ENCODE measurements around the gene ATAD3B. TPM values are rescaled to one million over a fixed set of nuclear protein-coding genes. Genes with fewer than 3 reads are reported as not detected.

The ATAD3B gene
- polyA plus RNA-seq, 3 donors, result 2.3 to 23.3 (median 2.3) TPM

DNA sequence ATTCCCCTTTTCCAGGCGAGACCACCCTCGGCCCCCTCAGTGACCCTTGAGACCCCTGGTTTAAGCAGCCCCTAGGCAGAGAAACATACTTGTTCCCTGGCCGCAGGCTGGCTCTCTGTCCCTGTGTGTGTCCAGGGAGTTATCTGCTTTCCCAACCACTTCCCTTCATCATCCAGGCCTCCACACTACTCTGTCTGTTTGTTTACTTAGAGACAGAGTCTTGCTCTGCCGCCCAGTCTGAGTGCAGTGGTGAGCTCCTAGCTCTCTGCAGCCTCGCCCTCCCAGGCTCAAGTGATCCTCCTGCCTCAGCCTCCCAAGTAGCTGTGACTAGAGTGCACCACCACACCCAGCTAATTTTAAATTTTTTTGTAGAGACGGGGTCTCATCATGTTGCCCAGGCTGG, 41.9 kb upstream of the ATAD3B start:
- H3K27me3 Mint-ChIP-seq (ENCODE audit: low read depth in 3 of 3), result peaks cover 47 to 96% (median 60%) of the 10 kb centered on the region in 3 donors
- H3K9ac ChIP-seq (ENCODE audit: insufficient read depth, low read length, poor library complexity, severe bottlenecking), result no peak overlapping the region
- H3K27ac ChIP-seq (ENCODE audit: low read depth in 1 of 2, low read length in 2 of 2), result no peak overlapping the region
- H3K27me3 ChIP-seq (ENCODE audit: control insufficient read depth in 2 of 2, insufficient read depth in 2 of 2, low read length in 2 of 2), result peaks cover 8 to 57% of the 10 kb centered on the region in 2 donors
- no peak overlapping the region for H3K4me3 ChIP-seq (replicated peaks in 1 of 3; ENCODE audit: low read depth in 2 of 3, low read length in 3 of 3)
- H3K36me3 ChIP-seq (replicated peaks in 1 of 2; ENCODE audit: control insufficient read depth in 1 of 2, insufficient read depth in 2 of 2, low read length in 2 of 2), result no peaks in the 10 kb centered on the region
- no peak overlapping the region for H3K27ac Mint-ChIP-seq
- H3K4me1 ChIP-seq (ENCODE audit: control insufficient read depth in 1 of 2, insufficient read depth in 2 of 2, low read length in 2 of 2), result peaks cover 0 to 3% of the 10 kb centered on the region in 2 donors
- no peaks in the 10 kb centered on the region for H3K79me2 ChIP-seq (ENCODE audit: insufficient read depth, low read length)
- H3K36me3 Mint-ChIP-seq, result no peaks in the 10 kb centered on the region
- intact Hi-C loops (cut with micrococcal nuclease), result no loop called here
- 88% methylated on average over 5 of the region's 6 CpGs for WGBS (ENCODE audit: insufficient coverage)
- peaks cover 0 to 6% of the 10 kb centered on the region in 2 donors for H3K9me3 ChIP-seq (replicated peaks in 1 of 2; ENCODE audit: control insufficient read depth in 1 of 2, insufficient read depth in 1 of 2, low read length in 2 of 2)
- no peak for DNase-seq
- H3K4me1 Mint-ChIP-seq, result no peaks in the 10 kb centered on the region
- TF ChIP-seq, protein P1, sequence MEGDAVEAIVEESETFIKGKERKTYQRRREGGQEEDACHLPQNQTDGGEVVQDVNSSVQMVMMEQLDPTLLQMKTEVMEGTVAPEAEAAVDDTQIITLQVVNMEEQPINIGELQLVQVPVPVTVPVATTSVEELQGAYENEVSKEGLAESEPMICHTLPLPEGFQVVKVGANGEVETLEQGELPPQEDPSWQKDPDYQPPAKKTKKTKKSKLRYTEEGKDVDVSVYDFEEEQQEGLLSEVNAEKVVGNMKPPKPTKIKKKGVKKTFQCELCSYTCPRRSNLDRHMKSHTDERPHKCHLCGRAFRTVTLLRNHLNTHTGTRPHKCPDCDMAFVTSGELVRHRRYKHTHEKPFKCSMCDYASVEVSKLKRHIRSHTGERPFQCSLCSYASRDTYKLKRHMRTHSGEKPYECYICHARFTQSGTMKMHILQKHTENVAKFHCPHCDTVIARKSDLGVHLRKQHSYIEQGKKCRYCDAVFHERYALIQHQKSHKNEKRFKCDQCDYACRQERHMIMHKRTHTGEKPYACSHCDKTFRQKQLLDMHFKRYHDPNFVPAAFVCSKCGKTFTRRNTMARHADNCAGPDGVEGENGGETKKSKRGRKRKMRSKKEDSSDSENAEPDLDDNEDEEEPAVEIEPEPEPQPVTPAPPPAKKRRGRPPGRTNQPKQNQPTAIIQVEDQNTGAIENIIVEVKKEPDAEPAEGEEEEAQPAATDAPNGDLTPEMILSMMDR (IDR thresholded peaks at IDR 0.05), result no peak
- no peak overlapping the region for H3K4me3 Mint-ChIP-seq
- H4K20me1 ChIP-seq (ENCODE audit: insufficient read depth, low read length), result no peaks in the 10 kb centered on the region
- peaks cover 0 to 5% (median 0%) of the 10 kb centered on the region in 7 donors for H3K9me3 Mint-ChIP-seq
- H3K4me2 ChIP-seq (replicated peaks; ENCODE audit: extremely low read depth, low read length, poor library complexity, severe bottlenecking), result no peak overlapping the region
- no peak overlapping the region for H2AFZ ChIP-seq (ENCODE audit: insufficient read depth, low read depth, low read length, poor library complexity, severe bottlenecking)

DNA sequence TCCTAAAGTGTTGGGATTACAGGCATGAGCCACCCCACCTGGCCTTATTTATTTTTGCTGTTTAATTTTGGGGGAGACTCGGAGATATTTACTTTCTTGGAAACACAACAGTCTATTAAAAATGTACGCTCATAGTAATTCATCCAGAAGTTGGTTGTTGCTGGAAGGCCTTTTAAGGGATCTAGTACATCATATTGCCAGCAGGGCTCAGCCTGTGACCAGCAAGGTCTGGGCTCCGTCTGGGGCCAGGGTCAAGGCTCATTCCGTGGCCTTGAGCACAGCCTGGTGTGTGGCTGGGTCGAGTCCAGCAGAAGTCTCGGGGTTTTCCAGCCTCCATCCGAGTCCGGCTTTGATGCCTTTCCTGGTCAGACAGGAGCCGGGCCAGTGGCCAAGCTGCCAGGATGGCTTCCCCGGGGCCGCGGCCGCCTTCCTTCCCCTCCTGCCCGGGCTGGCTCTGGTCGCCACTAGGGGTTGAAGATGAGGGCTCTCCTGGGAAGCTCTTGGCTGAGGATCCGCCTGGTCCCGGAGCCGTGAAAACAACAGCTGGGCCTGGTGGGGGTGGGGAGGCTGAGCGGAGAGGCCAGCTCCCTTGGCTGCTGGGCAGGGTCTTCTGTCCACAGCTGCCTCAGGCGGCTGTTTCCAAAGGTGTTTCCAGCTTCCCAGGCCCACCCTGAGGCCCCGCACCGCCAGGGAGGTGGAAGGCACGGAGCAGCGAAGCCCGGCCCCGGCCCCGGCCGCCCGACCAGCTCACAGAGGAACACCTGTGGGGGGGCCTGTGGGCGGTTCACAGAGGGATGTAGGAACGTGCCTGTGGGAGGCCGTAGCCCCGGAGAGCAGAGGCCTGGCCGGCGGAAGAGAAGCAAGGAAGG, 41.2 kb upstream of the ATAD3B start:
- Histone ChIP-seq H2AFZ (ENCODE audit: insufficient read depth, low read depth, low read length, poor library complexity, severe bottlenecking) (no peak overlapping the region), H4K20me1 (ENCODE audit: insufficient read depth, low read length) (no peaks in the 10 kb centered on the region), H3K79me2 (ENCODE audit: insufficient read depth, low read length) (no peaks in the 10 kb centered on the region), H3K4me2 (replicated peaks; ENCODE audit: extremely low read depth, low read length, poor library complexity, severe bottlenecking) (no peak overlapping the region), H3K4me3 (replicated peaks in 1 of 3; ENCODE audit: low read depth in 2 of 3, low read length in 3 of 3) (no peak overlapping the region), H3K27me3 (ENCODE audit: control insufficient read depth in 2 of 2, insufficient read depth in 2 of 2, low read length in 2 of 2) (peaks cover 14 to 64% of the 10 kb centered on the region in 2 donors), H3K27ac (ENCODE audit: low read depth in 1 of 2, low read length in 2 of 2) (no peak overlapping the region), H3K9me3 (replicated peaks in 1 of 2; ENCODE audit: control insufficient read depth in 1 of 2, insufficient read depth in 1 of 2, low read length in 2 of 2) (peaks cover 0 to 6% of the 10 kb centered on the region in 2 donors), H3K4me1 (ENCODE audit: control insufficient read depth in 1 of 2, insufficient read depth in 2 of 2, low read length in 2 of 2) (peaks cover 3 to 9% of the 10 kb centered on the region in 2 donors), H3K36me3 (replicated peaks in 1 of 2; ENCODE audit: control insufficient read depth in 1 of 2, insufficient read depth in 2 of 2, low read length in 2 of 2) (no peaks in the 10 kb centered on the region), H3K9ac (ENCODE audit: insufficient read depth, low read length, poor library complexity, severe bottlenecking) (no peak overlapping the region)
- Mint-ChIP-seq H3K9me3 (peaks cover 0 to 5% (median 0%) of the 10 kb centered on the region in 7 donors), H3K36me3 (peaks cover 0 to 2% of the 10 kb centered on the region in 2 donors), H3K27me3 (ENCODE audit: low read depth in 3 of 3) (peaks cover 49 to 96% (median 64%) of the 10 kb centered on the region in 3 donors), H3K4me3 (no peak overlapping the region), H3K4me1 (peaks cover 5% of the 10 kb centered on the region), H3K27ac (no peak overlapping the region)
- 72% methylated on average over 16 of the region's 35 CpGs for WGBS (ENCODE audit: insufficient coverage)
- TF ChIP-seq, protein P1 (IDR thresholded peaks at IDR 0.05), result no peak
- intact Hi-C loops (cut with micrococcal nuclease), result no loop called here
- DNase-seq, result no peak

All from CD14-positive monocyte (primary cell).